SK-N-SH (cell line): ENCODE data around the gene ERICH3. TPM values are rescaled to one million over a fixed set of nuclear protein-coding genes. Genes with fewer than 3 reads are reported as not detected.

Source experiments
- CTCF ChIA-PET: fragments of 300-600, 350-600 bp; formaldehyde crosslinking; extraction: SDS; loops from one replicate; lab custom pipeline; 2021; lab: Yijun Ruan, JAX
- POLR2A ChIA-PET: fragments of 350-600 bp; sonication (Branson Sonifier 250); formaldehyde crosslinking; extraction: SDS; loops from one replicate; lab custom pipeline; 2020; ENCODE audit warnings: antibody characterized with exemption, inconsistent platforms; lab: Yijun Ruan, JAX
- DNase-seq: peaks from one replicate; pipeline ENCODE4 v3.0.0; 2012
- H2AFZ ChIP-seq: fragments of 200-600 bp; sonication (generic); 2 replicates; pipeline ENCODE4 v1.8.1; 2016; ENCODE audit warnings: antibody characterized with exemption, mild to moderate bottlenecking, low read depth
- H3F3A ChIP-seq: fragments of 200-600 bp; sonication (generic); replicated peaks from 2 replicates; pipeline ENCODE3; 2016; ENCODE audit warnings: antibody characterized with exemption, mild to moderate bottlenecking; ENCODE audit not compliant: insufficient read depth
- H3K27ac ChIP-seq, 2 experiments: fragments of 200-500 bp in 1 of 2; fragments of 200-600 bp in 1 of 2; sonication (Bioruptor generic) in 1 of 2; sonication (generic), shearing (Covaris generic) in 1 of 2; 2 replicates each; pipeline versions ENCODE4 v1.5.1 to v1.6.1; 2014 to 2016; ENCODE audit warnings: low read depth in 2 of 2, inconsistent platforms in 1 of 2, low read length in 1 of 2, mild to moderate bottlenecking in 1 of 2, mixed read lengths in 1 of 2
- H3K27me3 ChIP-seq: fragments of 200-600 bp; sonication (generic), shearing (Covaris generic); 2 replicates; pipeline ENCODE4 v1.6.1; 2016; ENCODE audit warnings: mixed run types; ENCODE audit not compliant: insufficient read depth
- H3K36me3 ChIP-seq, 2 experiments: fragments of 200-500 bp in 1 of 2; fragments of 200-600 bp in 1 of 2; sonication (Bioruptor generic) in 1 of 2; sonication (generic) in 1 of 2; replicated peaks in 1 of 2; 2 replicates each; pipeline versions ENCODE3 to v1.5.1; 2014 to 2016; ENCODE audit warnings: low read length in 1 of 2, mild to moderate bottlenecking in 1 of 2; ENCODE audit not compliant: insufficient read depth in 2 of 2, control insufficient read depth in 1 of 2
- H3K4me1 ChIP-seq, 2 experiments: fragments of 200-500 bp in 1 of 2; fragments of 200-600 bp in 1 of 2; sonication (Bioruptor generic) in 1 of 2; sonication (generic), shearing (Covaris generic) in 1 of 2; 2 replicates each; pipeline versions ENCODE4 v1.5.1 to v1.6.1; 2014 to 2016; ENCODE audit warnings: low read depth in 1 of 2, low read length in 1 of 2, mixed run types in 1 of 2; ENCODE audit not compliant: insufficient read depth in 2 of 2, control insufficient read depth in 1 of 2
- H3K4me2 ChIP-seq: fragments of 200-600 bp; sonication (generic), shearing (Covaris generic); 2 replicates; pipeline ENCODE4 v1.6.1; 2017; ENCODE audit warnings: mixed run types
- H3K4me3 ChIP-seq, 2 experiments: fragments of 200-500 bp in 1 of 2; fragments of 200-600 bp in 1 of 2; sonication (Bioruptor generic) in 1 of 2; sonication (generic), shearing (Covaris generic) in 1 of 2; 2 replicates each; pipeline versions ENCODE4 v1.5.1 to v1.8.1; 2014 to 2016; ENCODE audit warnings: low read depth in 2 of 2, inconsistent platforms in 1 of 2, low read length in 1 of 2, mild to moderate bottlenecking in 1 of 2, mixed read lengths in 1 of 2, moderate library complexity in 1 of 2
- H3K79me2 ChIP-seq: fragments of 200-600 bp; sonication (generic); 2 replicates; pipeline ENCODE4 v1.8.1; 2017; ENCODE audit warnings: mild to moderate bottlenecking; ENCODE audit not compliant: insufficient read depth
- H3K9ac ChIP-seq: fragments of 200-600 bp; sonication (generic); 2 replicates; pipeline ENCODE4 v1.6.1; 2017; ENCODE audit warnings: mixed run types
- H3K9me2 ChIP-seq: fragments of 200-600 bp; sonication (generic); 2 replicates; pipeline ENCODE4 v1.6.1; 2017; ENCODE audit warnings: mixed run types
- H3K9me3 ChIP-seq: fragments of 200-600 bp; sonication (generic); 2 replicates; pipeline ENCODE4 v1.6.1; 2017; ENCODE audit warnings: mixed run types, mild to moderate bottlenecking, moderate library complexity
- H4K20me1 ChIP-seq: fragments of 200-600 bp; sonication (generic); 2 replicates; pipeline ENCODE4 v1.6.1; 2017; ENCODE audit warnings: mild to moderate bottlenecking, mixed run types; ENCODE audit not compliant: insufficient read depth
- CHD2 ChIP-seq: fragments of 150-350 bp; IDR thresholded peaks from 2 replicates; pipeline ENCODE4 v1.6.1; 2018; ENCODE audit warnings: low read length; ENCODE audit not compliant: partially characterized antibody
- ELF1 ChIP-seq: IDR thresholded peaks from 2 replicates; pipeline ENCODE4 v1.4.0; 2012
- EP300 ChIP-seq, 2 experiments: IDR thresholded peaks; 2 replicates each; pipeline versions ENCODE4 v1.4.0 to v1.6.1; 2012; ENCODE audit warnings: borderline replicate concordance in 1 of 2, low read depth in 1 of 2, low read length in 1 of 2
- FOSL2 ChIP-seq: IDR thresholded peaks from 2 replicates; pipeline ENCODE4 v1.4.0; 2012; ENCODE audit warnings: low read depth, mild to moderate bottlenecking, moderate library complexity, borderline replicate concordance
- FOXJ3 ChIP-seq: sonication (generic); formaldehyde crosslinking; IDR thresholded peaks from 2 replicates; pipeline ENCODE4 v1.5.1; 2020; ENCODE audit warnings: mild to moderate bottlenecking, missing genetic modification reagents
- GATA2 ChIP-seq: sonication (generic); formaldehyde crosslinking; IDR thresholded peaks from 2 replicates; pipeline ENCODE4 v1.5.0; 2020; ENCODE audit warnings: mild to moderate bottlenecking, missing genetic modification reagents
- IRF3 ChIP-seq: fragments of 150-350 bp; IDR thresholded peaks from 2 replicates; pipeline ENCODE4 v1.6.1; 2016; ENCODE audit warnings: mild to moderate bottlenecking, low read depth, low read length
- MXI1 ChIP-seq: IDR thresholded peaks from 2 replicates; pipeline ENCODE4 v1.6.1; 2012; ENCODE audit warnings: mild to moderate bottlenecking, low read depth, low read length, improper control_type of control experiment
- NRF1 ChIP-seq: IDR thresholded peaks from 2 replicates; pipeline ENCODE4 v1.6.1; 2012; ENCODE audit warnings: low read depth, mild to moderate bottlenecking, low read length
- PBX3 ChIP-seq: IDR thresholded peaks from 2 replicates; pipeline ENCODE4; 2012
- POLR2AphosphoS5 ChIP-seq: IDR thresholded peaks from 2 replicates; pipeline ENCODE4 v1.6.1; 2012; ENCODE audit warnings: low read depth, low read length
- RAD21 ChIP-seq: IDR thresholded peaks from 2 replicates; pipeline ENCODE4 v1.6.1; 2012; ENCODE audit warnings: mild to moderate bottlenecking, low read length
- RFX5 ChIP-seq: IDR thresholded peaks from 2 replicates; pipeline ENCODE4 v1.6.1; 2012; ENCODE audit warnings: mild to moderate bottlenecking, improper control_type of control experiment, low read length
- RXRA ChIP-seq: IDR thresholded peaks from 2 replicates; pipeline ENCODE4 v1.4.0; 2012; ENCODE audit warnings: low read depth, mild to moderate bottlenecking, borderline replicate concordance
- SMC3 ChIP-seq: IDR thresholded peaks from 2 replicates; pipeline ENCODE4 v1.6.1; 2012; ENCODE audit warnings: low read depth, low read length, improper control_type of control experiment
- TAF1 ChIP-seq: IDR thresholded peaks from 2 replicates; pipeline ENCODE4 v1.6.1; 2012; ENCODE audit warnings: low read depth, mild to moderate bottlenecking, low read length, moderate library complexity, borderline replicate concordance
- TCF12 ChIP-seq: IDR thresholded peaks from 2 replicates; pipeline ENCODE4 v1.4.0; 2012
- TEAD4 ChIP-seq: IDR thresholded peaks from 2 replicates; pipeline ENCODE4 v1.4.0; 2012; ENCODE audit warnings: mild to moderate bottlenecking, borderline replicate concordance; ENCODE audit not compliant: insufficient read depth
- USF2 ChIP-seq: fragments of 150-350 bp; IDR thresholded peaks from 2 replicates; pipeline ENCODE4 v1.6.1; 2017; ENCODE audit warnings: antibody characterized with exemption, low read length, low read depth, borderline replicate concordance
- YY1 ChIP-seq: IDR thresholded peaks from 2 replicates; pipeline ENCODE4 v1.4.0; 2012; ENCODE audit warnings: low read depth, mild to moderate bottlenecking
- WGBS: methylation state at CpG from one replicate; pipeline ENCODE4 v1.1.6; 2017; ENCODE audit warnings: low lambda C conversion rate; 5-methylcytosine and 5-hydroxymethylcytosine counted together
- polyA plus RNA-seq, 3 experiments: library from polyadenylated mRNA; depleted of rRNA; stranded (reverse); fragments of >200 nt; gene quantifications; 2 replicates each; pipeline ENCODE4 v1.2.3, GENCODE V29; 2012

Gene ERICH3
- polyA plus RNA-seq, 1 of the 3 experiments (the other 2 are of a cell fraction) = not detected

- H3K27ac ChIP-seq = no peak overlapping the region; a peak in 1 of 4 replicates
- no peak overlapping the region for H3K4me3 ChIP-seq
- H4K20me1 ChIP-seq = no peaks in the 10 kb centered on the region
- no peak overlapping the region for H3K4me2 ChIP-seq
- no peaks in the 10 kb centered on the region for H3K79me2 ChIP-seq
- CTCF ChIA-PET = interaction anchor here (0.6 to 2.7 kb wide), 4 partner anchors 10 to 709 kb away, joined by 3 to 8 read pairs (median 3); no protein-coding TSS in a partner anchor
- POLR2A ChIA-PET = no interaction called here
- H3K9ac ChIP-seq = no peak overlapping the region
- no peaks in the 10 kb centered on the region for H3K27me3 ChIP-seq
- peaks cover 37 to 43% of the 10 kb centered on the region in 2 experiments for H3K36me3 ChIP-seq
- no peaks in the 10 kb centered on the region for H3K9me3 ChIP-seq
- no peaks in the 10 kb centered on the region; a peak in 1 of 4 replicates for H3K4me1 ChIP-seq
- TF ChIP-seq SMC3 = no peak
- DNase-seq = no peak
- H2AFZ ChIP-seq = no peak overlapping the region
- 35% methylated on average over 1 of the region's 1 CpG for WGBS
- peaks cover 3% of the 10 kb centered on the region for H3F3A ChIP-seq
- H3K9me2 ChIP-seq = no peaks in the 10 kb centered on the region
Measured at GRCh38 chr1:74712881-74713280, 39.3 kb upstream of the ERICH3 start.

GRCh38 chr1:74703386-74704182 lies 30.0 kb upstream of the ERICH3 start:
- DNase-seq = no peak
- Histone ChIP-seq H3K79me2 (no peaks in the 10 kb centered on the region), H3K27ac (no peak overlapping the region), H3K4me1 (no peaks in the 10 kb centered on the region), H3K9me2 (no peaks in the 10 kb centered on the region), H3K4me2 (no peak overlapping the region), H3K9ac (no peak overlapping the region), H4K20me1 (no peaks in the 10 kb centered on the region), H3K4me3 (no peak overlapping the region), H3K36me3 (peaks cover 26 to 30% of the 10 kb centered on the region in 2 experiments), H3F3A (no peaks in the 10 kb centered on the region), H3K27me3 (no peaks in the 10 kb centered on the region), H2AFZ (no peak overlapping the region), H3K9me3 (no peaks in the 10 kb centered on the region)
- TF ChIP-seq FOXJ3 (no peak), RAD21 (no peak), RFX5 (no peak), RXRA (no peak), TEAD4 (no peak), ELF1 (no peak), PBX3 (no peak), POLR2AphosphoS5 (no peak), YY1 (no peak), IRF3 (no peak), EP300 (IDR thresholded peaks at IDR 0.05; ENCODE audit: borderline replicate concordance in 1 of 2, low read depth in 1 of 2, low read length in 1 of 2) (no peak), USF2 (no peak), SMC3 (no peak), TAF1 (no peak), CHD2 (no peak), GATA2 (no peak), TCF12 (no peak), FOSL2 (no peak), MXI1 (no peak), NRF1 (no peak)
- ChIA-PET CTCF (interaction anchor here (1.1 to 1.5 kb wide), 2 partner anchors 14 to 193 kb away, joined by 3 to 5 read pairs; no protein-coding TSS in a partner anchor), POLR2A (no interaction called here)
- WGBS = 98% methylated on average over 6 of the region's 6 CpGs
